ENCODE results near the gene FOXP1.

DNA sequence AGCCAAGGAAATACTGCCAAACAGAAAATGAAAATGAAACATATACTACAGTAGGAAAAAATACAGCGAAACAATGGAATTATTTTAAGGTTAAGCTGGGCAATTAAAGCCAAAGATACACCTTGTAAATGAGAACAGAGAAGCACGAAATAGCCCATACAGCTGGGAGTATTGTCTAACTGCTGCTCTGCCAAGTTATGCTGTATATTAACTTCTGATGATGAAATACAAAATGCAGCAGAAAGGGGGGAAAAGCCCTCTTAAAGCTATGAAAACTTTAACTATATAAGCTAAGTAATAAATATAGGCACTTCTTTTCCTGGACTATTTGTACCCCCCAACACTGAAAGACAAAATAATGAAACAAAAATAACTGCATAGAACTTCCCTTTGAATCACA, 449.0 kb downstream of the FOXP1 start:
- TF ChIP-seq, protein P1, sequence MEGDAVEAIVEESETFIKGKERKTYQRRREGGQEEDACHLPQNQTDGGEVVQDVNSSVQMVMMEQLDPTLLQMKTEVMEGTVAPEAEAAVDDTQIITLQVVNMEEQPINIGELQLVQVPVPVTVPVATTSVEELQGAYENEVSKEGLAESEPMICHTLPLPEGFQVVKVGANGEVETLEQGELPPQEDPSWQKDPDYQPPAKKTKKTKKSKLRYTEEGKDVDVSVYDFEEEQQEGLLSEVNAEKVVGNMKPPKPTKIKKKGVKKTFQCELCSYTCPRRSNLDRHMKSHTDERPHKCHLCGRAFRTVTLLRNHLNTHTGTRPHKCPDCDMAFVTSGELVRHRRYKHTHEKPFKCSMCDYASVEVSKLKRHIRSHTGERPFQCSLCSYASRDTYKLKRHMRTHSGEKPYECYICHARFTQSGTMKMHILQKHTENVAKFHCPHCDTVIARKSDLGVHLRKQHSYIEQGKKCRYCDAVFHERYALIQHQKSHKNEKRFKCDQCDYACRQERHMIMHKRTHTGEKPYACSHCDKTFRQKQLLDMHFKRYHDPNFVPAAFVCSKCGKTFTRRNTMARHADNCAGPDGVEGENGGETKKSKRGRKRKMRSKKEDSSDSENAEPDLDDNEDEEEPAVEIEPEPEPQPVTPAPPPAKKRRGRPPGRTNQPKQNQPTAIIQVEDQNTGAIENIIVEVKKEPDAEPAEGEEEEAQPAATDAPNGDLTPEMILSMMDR (IDR thresholded peaks at IDR 0.05), result no peak
- TF ChIP-seq EZH2 (IDR thresholded peaks at IDR 0.05; ENCODE audit: borderline replicate concordance, insufficient read depth, low read depth, low read length, poor library complexity, severe bottlenecking), result no peak

All from B cell (primary cell).